SU-DHL-6 (cell line): Measurements from ENCODE around the gene SLN.

Experiments
- H2AFZ ChIP-seq: fragments of 200-600 bp; sonication (generic); 2 replicates; pipeline ENCODE4 v1.6.1; 2014; ENCODE audit warnings: low read depth, mild to moderate bottlenecking, moderate library complexity, mixed read lengths, antibody characterized with exemption, low read length; ENCODE audit not compliant: severe bottlenecking
- H3F3A ChIP-seq: fragments of 200-600 bp; shearing (Covaris generic); 2 replicates; pipeline ENCODE4 v1.6.0; 2016; ENCODE audit warnings: antibody characterized with exemption, mild to moderate bottlenecking; ENCODE audit not compliant: insufficient read depth
- H3K27ac ChIP-seq: fragments of 200-600 bp; sonication (generic); 2 replicates; pipeline ENCODE4 v1.5.1; 2016; ENCODE audit warnings: low read depth, mild to moderate bottlenecking, low read length, moderate library complexity, mixed read lengths
- H3K27me3 ChIP-seq: fragments of 200-600 bp; sonication (generic), shearing (Covaris generic); 2 replicates; pipeline ENCODE4 v1.6.0; 2014; ENCODE audit warnings: mild to moderate bottlenecking, low read length
- H3K36me3 ChIP-seq: fragments of 200-600 bp; sonication (generic); 2 replicates; pipeline ENCODE4 v1.6.1; 2014; ENCODE audit warnings: mild to moderate bottlenecking, low read length, mixed read lengths
- H3K4me2 ChIP-seq: fragments of 300-600, 200-600 bp; shearing (Covaris generic), sonication (generic); 2 replicates; pipeline ENCODE4 v1.6.0; 2014; ENCODE audit warnings: low read length, low read depth, mild to moderate bottlenecking; ENCODE audit not compliant: poor library complexity, severe bottlenecking
- H3K4me3 ChIP-seq: fragments of 200-600 bp; sonication (generic); 2 replicates; pipeline ENCODE4 v1.5.1; 2014; ENCODE audit warnings: antibody characterized with exemption, low read length, mild to moderate bottlenecking, mixed read lengths; ENCODE audit not compliant: insufficient read depth, poor library complexity, severe bottlenecking
- H3K79me2 ChIP-seq: fragments of 200-600 bp; sonication (generic); 2 replicates; pipeline ENCODE4 v1.6.1; 2014; ENCODE audit warnings: mild to moderate bottlenecking, low read length, moderate library complexity; ENCODE audit not compliant: insufficient read depth
- H3K9ac ChIP-seq: fragments of 200-600 bp; sonication (generic); 2 replicates; pipeline ENCODE4 v1.7.0; 2014; ENCODE audit warnings: mild to moderate bottlenecking, low read length
- H3K9me2 ChIP-seq: fragments of 200-600 bp; sonication (generic); replicated peaks from 2 replicates; pipeline ENCODE4 v1.6.1; 2014; ENCODE audit warnings: low read length; ENCODE audit not compliant: insufficient read depth
- H3K9me3 ChIP-seq: fragments of 200-600 bp; sonication (generic); 2 replicates; pipeline ENCODE4 v1.6.1; 2014; ENCODE audit warnings: low read length, mixed read lengths; ENCODE audit not compliant: insufficient read depth
- H4K20me1 ChIP-seq: fragments of 200-600 bp; sonication (generic); 2 replicates; pipeline ENCODE4 v1.6.1; 2014; ENCODE audit warnings: low read depth, mild to moderate bottlenecking, antibody characterized with exemption, low read length, moderate library complexity, mixed read lengths
- CTCF ChIP-seq: fragments of 200-600 bp; sonication (generic); IDR thresholded peaks from one replicate; pipeline ENCODE4 v1.5.1; 2017; ENCODE audit warnings: antibody characterized with exemption, mild to moderate bottlenecking, low read length, moderate library complexity; ENCODE audit not compliant: insufficient read depth, poor library complexity, severe bottlenecking
- EZH2phosphoT487 ChIP-seq: fragments of 200-600 bp; sonication (generic), shearing (Covaris generic); conservative IDR thresholded peaks from 2 replicates; pipeline ENCODE4 v1.6.1; 2018; ENCODE audit warnings: mild to moderate bottlenecking, antibody characterized with exemption, low read length, moderate library complexity, mixed read lengths

The SLN gene

DNA sequence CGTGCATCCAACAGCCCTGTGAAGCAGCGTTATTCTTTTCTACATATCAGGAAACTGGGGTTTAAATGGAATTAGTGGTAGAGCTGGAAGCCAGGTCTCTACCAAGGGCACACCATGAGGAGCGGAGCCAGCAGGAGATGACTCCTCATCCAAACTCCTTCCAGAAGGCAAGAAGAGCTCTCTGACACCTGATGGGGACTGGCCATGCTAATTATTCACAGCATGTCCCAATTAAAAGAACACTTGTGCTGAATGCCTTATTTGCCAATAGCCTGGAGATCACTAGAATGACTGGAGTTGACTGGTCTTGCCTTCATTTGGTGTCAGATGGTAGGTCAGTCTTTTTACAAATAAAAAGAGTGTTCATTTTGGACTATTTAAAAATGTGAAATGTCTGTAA lies 32.9 kb upstream of the SLN start:
- Histone ChIP-seq H3K27me3 (no peaks in the 10 kb centered on the region), H3K9ac (no peak overlapping the region), H3K9me2 (no peaks in the 10 kb centered on the region), H3K9me3 (no peaks in the 10 kb centered on the region), H3K4me2 (no peak overlapping the region), H4K20me1 (no peaks in the 10 kb centered on the region), H3K27ac (no peak overlapping the region), H3F3A (no peaks in the 10 kb centered on the region), H3K79me2 (no peaks in the 10 kb centered on the region), H2AFZ (no peak overlapping the region), H3K4me3 (no peak overlapping the region), H3K36me3 (no peaks in the 10 kb centered on the region)
- no peak for TF ChIP-seq CTCF
- no peak for TF ChIP-seq EZH2phosphoT487

DNA sequence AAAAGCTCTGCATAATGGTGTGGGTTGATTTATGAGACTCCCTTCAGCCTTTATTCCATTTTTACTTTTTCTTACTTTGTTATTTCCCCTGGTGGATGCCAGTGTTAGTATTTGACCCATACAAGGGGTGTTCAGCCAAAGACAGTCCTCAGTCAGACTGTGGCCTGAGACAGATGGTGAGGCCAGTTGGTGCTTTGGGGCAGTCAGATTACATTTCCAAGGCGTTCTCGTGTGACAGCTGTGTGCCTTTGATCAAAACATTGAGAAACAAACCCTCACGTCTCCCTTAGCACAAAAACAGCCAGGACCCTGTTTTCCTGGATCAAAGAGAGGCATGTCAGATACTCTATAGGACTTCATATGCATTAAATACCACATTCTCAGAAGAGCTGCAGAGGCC lies 31.3 kb upstream of the SLN start:
- H3F3A ChIP-seq, result no peaks in the 10 kb centered on the region
- H3K9ac ChIP-seq, result no peak overlapping the region
- no peaks in the 10 kb centered on the region for H3K9me2 ChIP-seq
- no peaks in the 10 kb centered on the region for H3K79me2 ChIP-seq
- no peak for TF ChIP-seq CTCF
- no peak for TF ChIP-seq EZH2phosphoT487
- no peak overlapping the region for H3K4me3 ChIP-seq
- H2AFZ ChIP-seq, result no peak overlapping the region
- no peak overlapping the region for H3K27ac ChIP-seq
- H3K4me2 ChIP-seq, result no peak overlapping the region
- no peaks in the 10 kb centered on the region for H3K36me3 ChIP-seq
- H3K9me3 ChIP-seq, result no peaks in the 10 kb centered on the region
- H4K20me1 ChIP-seq, result no peaks in the 10 kb centered on the region
- no peaks in the 10 kb centered on the region for H3K27me3 ChIP-seq

DNA sequence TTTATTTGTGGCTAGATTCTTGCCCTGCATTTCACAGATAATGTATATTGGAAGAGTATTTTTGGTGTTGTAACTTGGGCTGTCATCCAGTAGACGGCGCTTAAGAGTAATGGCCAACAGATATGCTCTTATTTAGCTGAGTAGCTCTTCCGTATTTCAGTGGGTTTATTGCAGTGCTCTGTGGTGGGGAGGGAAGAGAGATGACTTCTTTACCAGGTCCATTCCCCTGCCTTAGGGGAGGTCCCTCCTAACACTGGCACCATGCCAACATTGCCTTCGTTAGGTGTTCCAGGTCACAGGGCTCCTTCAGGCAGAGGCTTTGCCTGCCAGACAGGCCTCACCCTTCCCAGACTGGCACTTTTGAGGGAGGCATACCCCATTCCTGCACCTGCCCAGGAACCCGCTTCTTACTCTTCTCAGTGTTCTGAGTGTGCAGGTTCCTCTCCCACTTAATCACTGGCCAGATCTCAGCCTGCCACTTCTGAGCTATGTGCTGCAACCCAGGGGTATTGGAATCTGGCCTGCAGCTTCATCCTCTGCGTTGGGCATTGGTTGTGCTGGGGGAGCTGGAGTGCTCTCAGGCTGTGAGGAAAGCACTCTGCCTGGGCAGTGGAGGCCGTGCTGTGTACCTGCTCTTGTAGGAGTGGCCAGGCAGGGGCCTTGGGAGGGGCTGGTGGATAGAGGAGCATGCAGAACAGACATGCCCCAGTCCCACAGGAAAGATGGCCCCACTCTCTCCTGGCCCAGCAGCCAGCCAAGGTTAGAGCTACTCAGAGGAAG lies 29.4 kb upstream of the SLN start:
- H3K27ac ChIP-seq, result no peak overlapping the region
- no peak overlapping the region for H3K4me2 ChIP-seq
- no peaks in the 10 kb centered on the region for H3K27me3 ChIP-seq
- H3K9ac ChIP-seq, result no peak overlapping the region
- no peaks in the 10 kb centered on the region for H3K9me3 ChIP-seq
- H2AFZ ChIP-seq, result peak overlapping the region; percentile 70
- no peaks in the 10 kb centered on the region for H3K9me2 ChIP-seq
- no peak for TF ChIP-seq EZH2phosphoT487
- TF ChIP-seq CTCF, result peak; percentile 80
- no peak overlapping the region for H3K4me3 ChIP-seq
- H4K20me1 ChIP-seq, result no peaks in the 10 kb centered on the region
- no peaks in the 10 kb centered on the region for H3K79me2 ChIP-seq
- H3K36me3 ChIP-seq, result no peaks in the 10 kb centered on the region
- no peaks in the 10 kb centered on the region for H3F3A ChIP-seq
